Measurements from ENCODE around the gene CIC.
"Not testable (repeated sequence)": the region's sequence is repeated elsewhere in the genome, so short reads cannot be mapped to it uniquely, and the experiment has no call there.

CIC gene

GRCh38 chr19:42255766-42256745 is 13.0 kb upstream of the CIC start:
- no peak for DNase-seq

- not testable (repeated sequence) for DNase-seq
Observed at GRCh38 chr19:42257842-42258241, 11.2 kb upstream of the CIC start.

GRCh38 chr19:42261763-42262162 is 7.3 kb upstream of the CIC start:
- no peak for DNase-seq

- not testable (repeated sequence) for DNase-seq
Observed at GRCh38 chr19:42266105-42266504, 2.9 kb upstream of the CIC start.

GRCh38 chr19:42266928-42267603 is 2.0 kb upstream of the CIC start:
- DNase-seq: not testable (repeated sequence)

GRCh38 chr19:42267644-42268141 is 1.4 kb upstream of the CIC start:
- DNase-seq: no peak

- peak; percentile 96 for DNase-seq
Observed at GRCh38 chr19:42268142-42268703, 829 bp upstream of the CIC start.

GRCh38 chr19:42269478-42270345 is 660 bp downstream of the CIC start:
- DNase-seq: no peak

GRCh38 chr19:42270346-42271044 is 1.4 kb downstream of the CIC start:
- peak; percentile 33 for DNase-seq

GRCh38 chr19:42271045-42271419 is 2.0 kb downstream of the CIC start:
- no peak for DNase-seq

- DNase-seq: no peak
Observed at GRCh38 chr19:42271861-42272534, 2.9 kb downstream of the CIC start.

- no peak for DNase-seq
Observed at GRCh38 chr19:42272535-42272897, 3.5 kb downstream of the CIC start.

GRCh38 chr19:42272989-42273406 is 3.9 kb downstream of the CIC start:
- no peak for DNase-seq

GRCh38 chr19:42273407-42274064 is 4.5 kb downstream of the CIC start:
- DNase-seq: no peak

GRCh38 chr19:42274065-42274682 is 5.1 kb downstream of the CIC start:
- DNase-seq: no peak

GRCh38 chr19:42275103-42275502 is 6.1 kb downstream of the CIC start:
- no peak for DNase-seq

- no peak for DNase-seq
Observed at GRCh38 chr19:42275517-42275916, 6.5 kb downstream of the CIC start.

- no peak for DNase-seq
Observed at GRCh38 chr19:42276284-42276683, 7.2 kb downstream of the CIC start.

- DNase-seq: no peak
Observed at GRCh38 chr19:42276821-42277220, 7.8 kb downstream of the CIC start.

GRCh38 chr19:42277821-42278451 is 8.9 kb downstream of the CIC start:
- no peak for DNase-seq
